ENCODE data around the gene SPTBN1.

DNA sequence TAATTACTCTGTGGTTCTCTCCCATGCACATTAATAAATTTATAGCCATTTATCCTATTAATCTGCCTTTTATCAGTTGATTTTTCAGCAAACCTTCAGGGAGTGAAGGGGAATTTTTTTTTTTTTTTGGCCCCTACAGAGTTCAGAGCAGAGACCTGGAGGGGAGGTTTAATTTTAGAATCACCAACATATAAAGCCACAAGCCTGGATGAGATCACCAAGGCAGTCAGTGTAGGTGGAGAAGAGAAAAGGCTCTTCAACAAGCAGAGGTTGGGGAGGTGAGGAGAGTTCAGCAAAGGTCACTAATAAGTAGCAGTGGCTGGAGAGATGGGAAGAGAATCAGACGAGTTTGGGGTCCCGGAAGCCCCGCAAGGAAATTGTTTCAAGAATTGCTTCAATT is 48.4 kb upstream of the SPTBN1 start:
- no peak for TF ChIP-seq EP300 (IDR thresholded peaks at IDR 0.05)
- TF ChIP-seq CTCF (IDR thresholded peaks at IDR 0.05) = no peak
- no peak for TF ChIP-seq POLR2A (IDR thresholded peaks at IDR 0.05)
- no peak for TF ChIP-seq POLR2AphosphoS5 (IDR thresholded peaks at IDR 0.05)

Measured in gastroesophageal sphincter (tissue), 3 donors.